ENCODE data around the gene CIART.

The CIART gene

DNA sequence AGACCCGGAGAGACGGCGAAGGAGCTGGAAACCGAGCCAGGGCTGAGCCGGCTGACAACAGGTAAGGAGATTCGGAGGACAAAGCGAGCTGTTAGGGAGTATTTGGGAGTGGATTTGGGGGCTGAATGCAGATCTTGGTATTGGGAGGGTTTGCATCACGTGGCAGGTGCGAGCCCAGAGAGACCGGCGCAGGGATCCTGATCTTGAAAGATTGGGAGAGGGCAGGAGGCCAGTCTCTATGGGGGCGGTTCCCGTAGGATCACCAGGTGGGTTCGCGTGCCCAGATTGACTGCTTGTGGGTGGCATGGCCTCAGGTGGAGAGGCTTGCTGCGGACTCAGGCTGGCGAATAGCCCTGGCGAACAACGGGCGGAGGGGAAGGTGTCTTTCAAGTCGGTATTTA lies 204 bp downstream of the CIART start:
- peaks cover 11% of the 10 kb centered on the region for H3K9me3 ChIP-seq (ENCODE audit: insufficient read depth, low read depth, low read length)
- H3K4me2 ChIP-seq (ENCODE audit: low read length), result peak overlapping the region; percentile 54
- no peak overlapping the region for H3K9ac ChIP-seq (ENCODE audit: low read length)
- H2BK5ac ChIP-seq (ENCODE audit: low read depth, low read length, poor library complexity), result no peak overlapping the region
- no peak overlapping the region for H2AK5ac ChIP-seq (ENCODE audit: low read length)
- no peaks in the 10 kb centered on the region for H3K36me3 ChIP-seq (ENCODE audit: control insufficient read depth in 1 of 2, insufficient read depth in 2 of 2, low read length in 2 of 2)
- H4K91ac ChIP-seq (ENCODE audit: low read depth, low read length), result no peak overlapping the region
- no peaks in the 10 kb centered on the region for H3K79me1 ChIP-seq (ENCODE audit: low read length)
- no peak overlapping the region for H3K27ac ChIP-seq (ENCODE audit: low read depth, low read length)
- WGBS (ENCODE audit: extremely low coverage, insufficient coverage, insufficient read length), result no CpG with 5 or more reads among the region's 21 CpGs
- H2AFZ ChIP-seq (ENCODE audit: insufficient read depth, low read length, poor library complexity), result peak overlapping the region; percentile 43
- no peak overlapping the region for H2BK120ac ChIP-seq (ENCODE audit: insufficient read depth, low read length, poor library complexity)
- peaks cover 17% of the 10 kb centered on the region for H3K27me3 ChIP-seq (ENCODE audit: insufficient read depth, low read length)
- no peak for DNase-seq
- H3K4ac ChIP-seq (ENCODE audit: low read depth, low read length), result no peak overlapping the region
- H3K4me1 ChIP-seq (ENCODE audit: control insufficient read depth in 1 of 2, insufficient read depth in 2 of 2, low read length in 2 of 2), result peaks cover 7 to 16% of the 10 kb centered on the region in 2 experiments
- H3K18ac ChIP-seq (ENCODE audit: low read length), result no peak overlapping the region
- no peak overlapping the region for H4K8ac ChIP-seq (ENCODE audit: low read depth, low read length)
- no peak overlapping the region for H3K14ac ChIP-seq (ENCODE audit: low read length)
- no peak overlapping the region for H3K23ac ChIP-seq (ENCODE audit: low read length)
- peak overlapping the region; percentile 31 for H3K4me3 ChIP-seq (ENCODE audit: low read depth, low read length)
- no peak overlapping the region for H2BK12ac ChIP-seq (ENCODE audit: low read length)
- H4K12ac ChIP-seq (ENCODE audit: low read depth, low read length), result no peak overlapping the region
- no peaks in the 10 kb centered on the region for H3K79me2 ChIP-seq (ENCODE audit: control insufficient read depth, insufficient read depth, low read length, poor library complexity)

DNA sequence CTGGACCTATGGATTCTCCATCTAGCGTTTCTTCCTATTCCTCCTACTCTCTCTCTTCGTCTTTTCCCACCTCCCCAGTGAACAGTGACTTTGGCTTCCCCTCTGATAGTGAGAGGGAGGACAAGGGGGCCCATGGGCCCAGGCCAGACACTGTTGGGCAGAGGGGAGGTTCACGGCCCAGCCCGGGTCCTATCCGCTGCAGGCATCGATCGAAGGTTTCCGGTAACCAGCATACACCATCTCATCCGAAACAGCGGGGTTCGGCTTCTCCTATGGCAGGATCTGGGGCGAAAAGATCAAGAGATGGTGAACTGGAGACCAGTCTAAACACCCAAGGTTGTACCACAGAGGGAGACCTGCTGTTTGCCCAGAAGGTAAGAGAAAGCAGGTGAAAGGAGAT lies 906 bp downstream of the CIART start:
- Histone ChIP-seq H3K27ac (ENCODE audit: low read depth, low read length) (no peak overlapping the region), H3K18ac (ENCODE audit: low read length) (no peak overlapping the region), H3K79me2 (ENCODE audit: control insufficient read depth, insufficient read depth, low read length, poor library complexity) (no peaks in the 10 kb centered on the region), H3K14ac (ENCODE audit: low read length) (no peak overlapping the region), H3K4me3 (ENCODE audit: low read depth, low read length) (no peak overlapping the region), H3K79me1 (ENCODE audit: low read length) (no peaks in the 10 kb centered on the region), H4K8ac (ENCODE audit: low read depth, low read length) (no peak overlapping the region), H3K4me1 (ENCODE audit: control insufficient read depth in 1 of 2, insufficient read depth in 2 of 2, low read length in 2 of 2) (peaks cover 7 to 16% of the 10 kb centered on the region in 2 experiments), H3K36me3 (ENCODE audit: control insufficient read depth in 1 of 2, insufficient read depth in 2 of 2, low read length in 2 of 2) (no peaks in the 10 kb centered on the region), H2BK12ac (ENCODE audit: low read length) (no peak overlapping the region), H3K9ac (ENCODE audit: low read length) (no peak overlapping the region), H3K4me2 (ENCODE audit: low read length) (no peak overlapping the region), H2BK5ac (ENCODE audit: low read depth, low read length, poor library complexity) (no peak overlapping the region), H2BK120ac (ENCODE audit: insufficient read depth, low read length, poor library complexity) (no peak overlapping the region), H3K23ac (ENCODE audit: low read length) (no peak overlapping the region), H4K12ac (ENCODE audit: low read depth, low read length) (no peak overlapping the region), H2AK5ac (ENCODE audit: low read length) (no peak overlapping the region), H2AFZ (ENCODE audit: insufficient read depth, low read length, poor library complexity) (no peak overlapping the region), H4K91ac (ENCODE audit: low read depth, low read length) (no peak overlapping the region), H3K9me3 (ENCODE audit: insufficient read depth, low read depth, low read length) (peaks cover 11% of the 10 kb centered on the region), H3K4ac (ENCODE audit: low read depth, low read length) (no peak overlapping the region), H3K27me3 (ENCODE audit: insufficient read depth, low read length) (peaks cover 17% of the 10 kb centered on the region)
- DNase-seq, result no peak
- WGBS (ENCODE audit: extremely low coverage, insufficient coverage, insufficient read length), result no CpG with 5 or more reads among the region's 12 CpGs

DNA sequence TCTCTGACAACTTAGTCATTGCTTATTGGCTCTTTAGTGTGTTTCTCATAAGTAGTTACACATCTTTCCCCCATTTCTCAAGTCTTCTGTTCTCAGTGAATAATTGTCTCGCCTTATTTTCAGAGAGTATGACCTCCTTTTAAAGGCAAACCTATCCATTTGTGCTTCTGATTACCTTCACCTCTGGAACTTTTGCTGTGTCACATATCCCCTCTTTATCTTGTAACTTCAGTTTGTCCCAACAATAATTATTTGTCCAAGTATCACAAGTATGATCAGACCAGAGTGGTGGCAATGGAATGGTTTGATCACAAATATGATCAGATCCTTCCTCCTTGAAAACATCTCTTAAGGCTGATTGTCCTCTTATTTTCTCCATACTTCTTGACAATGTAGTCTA lies 6.0 kb downstream of the CIART start:
- Histone ChIP-seq H3K23ac (ENCODE audit: low read length) (no peak overlapping the region), H3K27ac (ENCODE audit: low read depth, low read length) (no peak overlapping the region), H3K4ac (ENCODE audit: low read depth, low read length) (no peak overlapping the region), H3K9ac (ENCODE audit: low read length) (no peak overlapping the region), H4K12ac (ENCODE audit: low read depth, low read length) (no peak overlapping the region), H3K36me3 (ENCODE audit: control insufficient read depth in 1 of 2, insufficient read depth in 2 of 2, low read length in 2 of 2) (no peaks in the 10 kb centered on the region), H2AK5ac (ENCODE audit: low read length) (no peak overlapping the region), H2BK5ac (ENCODE audit: low read depth, low read length, poor library complexity) (no peak overlapping the region), H4K8ac (ENCODE audit: low read depth, low read length) (no peak overlapping the region), H3K14ac (ENCODE audit: low read length) (no peak overlapping the region), H2BK120ac (ENCODE audit: insufficient read depth, low read length, poor library complexity) (no peak overlapping the region), H3K4me2 (ENCODE audit: low read length) (no peak overlapping the region), H2AFZ (ENCODE audit: insufficient read depth, low read length, poor library complexity) (no peak overlapping the region), H3K4me1 (ENCODE audit: control insufficient read depth in 1 of 2, insufficient read depth in 2 of 2, low read length in 2 of 2) (no peaks in the 10 kb centered on the region), H2BK12ac (ENCODE audit: low read length) (no peak overlapping the region), H3K9me3 (ENCODE audit: insufficient read depth, low read depth, low read length) (peaks cover 2% of the 10 kb centered on the region), H3K27me3 (ENCODE audit: insufficient read depth, low read length) (peaks cover 4% of the 10 kb centered on the region), H3K79me1 (ENCODE audit: low read length) (no peaks in the 10 kb centered on the region), H4K91ac (ENCODE audit: low read depth, low read length) (no peak overlapping the region), H3K4me3 (ENCODE audit: low read depth, low read length) (no peak overlapping the region), H3K18ac (ENCODE audit: low read length) (no peak overlapping the region), H3K79me2 (ENCODE audit: control insufficient read depth, insufficient read depth, low read length, poor library complexity) (no peaks in the 10 kb centered on the region)
- no CpG with 5 or more reads among the region's 1 CpG for WGBS (ENCODE audit: extremely low coverage, insufficient coverage, insufficient read length)
- no peak for DNase-seq

DNA sequence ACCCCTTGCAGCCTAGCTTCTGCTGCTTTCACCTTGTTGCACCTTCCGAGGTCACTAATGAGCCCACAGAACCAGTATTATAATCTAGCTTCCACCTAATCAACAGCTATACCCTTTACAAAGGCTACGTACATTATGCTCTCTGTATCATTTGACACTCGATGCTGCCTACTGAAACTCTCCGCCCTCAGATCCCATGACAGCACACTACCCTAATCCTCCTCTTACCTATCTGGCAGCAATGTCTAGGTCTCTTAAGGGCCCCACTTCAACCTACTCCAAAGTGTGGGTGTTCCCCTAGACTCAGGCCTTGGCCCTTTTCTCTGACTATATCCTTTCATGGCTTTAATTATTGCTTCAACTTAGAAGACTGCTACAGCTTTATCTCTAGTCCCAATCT lies 6.5 kb downstream of the CIART start:
- H3K14ac ChIP-seq (ENCODE audit: low read length), result no peak overlapping the region
- H3K79me1 ChIP-seq (ENCODE audit: low read length), result peaks cover under 1% of the 10 kb centered on the region
- H3K4ac ChIP-seq (ENCODE audit: low read depth, low read length), result no peak overlapping the region
- H3K27me3 ChIP-seq (ENCODE audit: insufficient read depth, low read length), result no peaks in the 10 kb centered on the region
- no peak overlapping the region for H3K18ac ChIP-seq (ENCODE audit: low read length)
- peaks cover 2% of the 10 kb centered on the region for H3K9me3 ChIP-seq (ENCODE audit: insufficient read depth, low read depth, low read length)
- H2AK5ac ChIP-seq (ENCODE audit: low read length), result no peak overlapping the region
- no peaks in the 10 kb centered on the region for H3K36me3 ChIP-seq (ENCODE audit: control insufficient read depth in 1 of 2, insufficient read depth in 2 of 2, low read length in 2 of 2)
- H3K79me2 ChIP-seq (ENCODE audit: control insufficient read depth, insufficient read depth, low read length, poor library complexity), result peaks cover under 1% of the 10 kb centered on the region
- DNase-seq, result no peak
- no CpG with 5 or more reads among the region's 4 CpGs for WGBS (ENCODE audit: extremely low coverage, insufficient coverage, insufficient read length)
- no peak overlapping the region for H2AFZ ChIP-seq (ENCODE audit: insufficient read depth, low read length, poor library complexity)
- H3K4me3 ChIP-seq (ENCODE audit: low read depth, low read length), result no peak overlapping the region
- H4K8ac ChIP-seq (ENCODE audit: low read depth, low read length), result no peak overlapping the region
- no peak overlapping the region for H3K27ac ChIP-seq (ENCODE audit: low read depth, low read length)
- no peak overlapping the region for H2BK120ac ChIP-seq (ENCODE audit: insufficient read depth, low read length, poor library complexity)
- no peak overlapping the region for H4K12ac ChIP-seq (ENCODE audit: low read depth, low read length)
- H2BK12ac ChIP-seq (ENCODE audit: low read length), result no peak overlapping the region
- H4K91ac ChIP-seq (ENCODE audit: low read depth, low read length), result no peak overlapping the region
- H3K9ac ChIP-seq (ENCODE audit: low read length), result no peak overlapping the region
- H3K23ac ChIP-seq (ENCODE audit: low read length), result no peak overlapping the region
- H3K4me1 ChIP-seq (ENCODE audit: control insufficient read depth in 1 of 2, insufficient read depth in 2 of 2, low read length in 2 of 2), result no peaks in the 10 kb centered on the region
- no peak overlapping the region for H2BK5ac ChIP-seq (ENCODE audit: low read depth, low read length, poor library complexity)
- no peak overlapping the region for H3K4me2 ChIP-seq (ENCODE audit: low read length)
